ENCODE measurements around the gene PLAAT1. TPM values are rescaled to one million over a fixed set of nuclear protein-coding genes. Genes with fewer than 3 reads are reported as not detected.

Gene PLAAT1
- total RNA-seq, 1 experiment from 2014 or later = 3.9 TPM

DNA sequence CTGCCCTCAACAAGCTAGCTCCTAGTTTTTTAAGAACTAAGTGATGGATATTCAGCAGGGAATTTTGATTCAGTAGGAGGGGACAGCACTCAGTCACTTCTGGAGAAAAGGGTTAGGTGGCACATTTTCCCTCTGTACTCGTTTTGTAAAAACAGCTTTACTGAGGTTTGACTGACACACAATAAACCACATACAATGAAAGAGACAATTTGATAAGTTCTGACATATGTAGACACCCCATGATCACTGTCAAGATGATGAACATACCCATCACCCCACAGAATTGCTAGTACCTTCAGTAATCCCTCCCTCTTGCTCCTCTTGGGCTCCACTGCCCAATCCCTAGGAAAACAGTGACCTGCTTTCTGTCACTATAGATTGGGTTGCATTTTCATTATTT is 29.0 kb upstream of the PLAAT1 start:
- Mint-ChIP-seq H3K27me3 (ENCODE audit: low read depth) (no peaks in the 10 kb centered on the region), H3K4me1 (peaks cover 12% of the 10 kb centered on the region), H3K27ac (no peak overlapping the region), H3K9me3 (peaks cover 5% of the 10 kb centered on the region), H3K4me3 (no peak overlapping the region), H3K36me3 (no peaks in the 10 kb centered on the region)
- POLR2A ChIA-PET = no interaction called here
- TF ChIP-seq JAZF1 (CRISPR knock-in tag; IDR thresholded peaks at IDR 0.05) = no peak
- TF ChIP-seq GABPB1 (CRISPR knock-in tag; IDR thresholded peaks at IDR 0.05) = no peak
- no peak for TF ChIP-seq PRRX2 (CRISPR knock-in tag; IDR thresholded peaks at IDR 0.05)
- no peak for TF ChIP-seq ZBTB21 (CRISPR knock-in tag; IDR thresholded peaks at IDR 0.05; ENCODE audit: borderline replicate concordance)
- DNase-seq (ENCODE audit: low spot score) = no peak
- CTCF ChIA-PET = no interaction called here
- ATAC-seq = no peak

DNA sequence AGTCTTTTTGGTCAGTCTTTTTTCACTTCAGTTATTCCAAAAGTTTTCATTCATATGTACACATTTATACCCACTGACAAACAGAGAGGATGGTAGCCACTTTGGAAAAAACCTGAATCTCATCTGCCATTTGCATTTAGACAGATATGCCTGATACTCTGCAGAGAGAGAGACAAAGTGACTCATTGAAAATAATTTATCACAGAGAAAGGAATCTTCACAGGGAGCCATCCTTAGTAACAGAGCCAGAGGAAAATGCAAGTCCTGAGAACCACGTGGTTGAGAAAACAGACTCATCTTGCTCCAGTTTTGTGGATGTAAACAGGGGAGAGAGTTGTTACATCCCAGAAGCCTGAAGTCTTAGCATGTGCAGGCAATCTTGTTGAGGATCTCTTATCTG is 28.2 kb upstream of the PLAAT1 start:
- H3K4me3 Mint-ChIP-seq = no peak overlapping the region
- CTCF ChIA-PET = no interaction called here
- H3K4me1 Mint-ChIP-seq = peaks cover 7% of the 10 kb centered on the region
- TF ChIP-seq ZNF263 (CRISPR knock-in tag; IDR thresholded peaks at IDR 0.05; ENCODE audit: low read depth) = no peak
- no peak for TF ChIP-seq FOXK1 (CRISPR knock-in tag; IDR thresholded peaks at IDR 0.05)
- H3K27ac Mint-ChIP-seq = no peak overlapping the region
- no peaks in the 10 kb centered on the region for H3K36me3 Mint-ChIP-seq
- POLR2A ChIA-PET = no interaction called here
- peaks cover 12% of the 10 kb centered on the region for H3K9me3 Mint-ChIP-seq
- no peak for ATAC-seq
- H3K27me3 Mint-ChIP-seq (ENCODE audit: low read depth) = no peaks in the 10 kb centered on the region
- DNase-seq (ENCODE audit: low spot score) = no peak

DNA sequence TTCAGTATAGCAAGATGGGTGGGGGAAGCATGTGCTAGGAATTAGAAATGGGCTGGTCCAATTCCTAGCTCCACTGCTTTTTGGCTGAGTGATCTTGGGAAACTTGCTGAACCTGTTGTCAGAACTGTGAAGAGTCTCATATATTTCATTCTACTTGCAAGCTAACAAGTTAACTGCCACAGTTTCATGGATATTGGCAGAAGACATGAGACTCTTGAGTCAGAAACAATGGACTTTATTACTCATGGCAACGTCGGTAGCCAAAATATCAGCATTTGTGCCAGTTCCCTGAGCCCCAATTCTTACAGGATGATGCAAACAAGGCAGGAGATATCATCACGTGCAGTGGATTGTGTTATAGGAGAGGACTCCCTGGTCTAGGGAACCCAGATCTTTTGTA is 26.6 kb upstream of the PLAAT1 start:
- Mint-ChIP-seq H3K27me3 (ENCODE audit: low read depth) (no peaks in the 10 kb centered on the region), H3K4me1 (peaks cover 3% of the 10 kb centered on the region; the same call in 1 of the 2 replicates), H3K36me3 (no peaks in the 10 kb centered on the region), H3K4me3 (no peak overlapping the region), H3K9me3 (peaks cover 14% of the 10 kb centered on the region), H3K27ac (no peak overlapping the region)
- ChIA-PET POLR2A (no interaction called here), CTCF (no interaction called here)
- TF ChIP-seq CBFB (CRISPR knock-in tag; IDR thresholded peaks at IDR 0.05; ENCODE audit: low read depth) (no peak), SMAD3 (CRISPR knock-in tag; IDR thresholded peaks at IDR 0.05; ENCODE audit: borderline replicate concordance) (no peak), MYBL2 (CRISPR knock-in tag; IDR thresholded peaks at IDR 0.05) (no peak), NFATC4 (CRISPR knock-in tag; IDR thresholded peaks at IDR 0.05) (no peak), NR2C2 (CRISPR knock-in tag; IDR thresholded peaks at IDR 0.05) (no peak), ZNF396 (CRISPR knock-in tag; IDR thresholded peaks at IDR 0.05; ENCODE audit: borderline replicate concordance) (no peak), CREM (CRISPR knock-in tag; IDR thresholded peaks at IDR 0.05) (no peak)
- TF ChIP-seq, protein P1, sequence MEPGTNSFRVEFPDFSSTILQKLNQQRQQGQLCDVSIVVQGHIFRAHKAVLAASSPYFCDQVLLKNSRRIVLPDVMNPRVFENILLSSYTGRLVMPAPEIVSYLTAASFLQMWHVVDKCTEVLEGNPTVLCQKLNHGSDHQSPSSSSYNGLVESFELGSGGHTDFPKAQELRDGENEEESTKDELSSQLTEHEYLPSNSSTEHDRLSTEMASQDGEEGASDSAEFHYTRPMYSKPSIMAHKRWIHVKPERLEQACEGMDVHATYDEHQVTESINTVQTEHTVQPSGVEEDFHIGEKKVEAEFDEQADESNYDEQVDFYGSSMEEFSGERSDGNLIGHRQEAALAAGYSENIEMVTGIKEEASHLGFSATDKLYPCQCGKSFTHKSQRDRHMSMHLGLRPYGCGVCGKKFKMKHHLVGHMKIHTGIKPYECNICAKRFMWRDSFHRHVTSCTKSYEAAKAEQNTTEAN (CRISPR knock-in tag; IDR thresholded peaks at IDR 0.05) = no peak
- TF ChIP-seq, protein P2, sequence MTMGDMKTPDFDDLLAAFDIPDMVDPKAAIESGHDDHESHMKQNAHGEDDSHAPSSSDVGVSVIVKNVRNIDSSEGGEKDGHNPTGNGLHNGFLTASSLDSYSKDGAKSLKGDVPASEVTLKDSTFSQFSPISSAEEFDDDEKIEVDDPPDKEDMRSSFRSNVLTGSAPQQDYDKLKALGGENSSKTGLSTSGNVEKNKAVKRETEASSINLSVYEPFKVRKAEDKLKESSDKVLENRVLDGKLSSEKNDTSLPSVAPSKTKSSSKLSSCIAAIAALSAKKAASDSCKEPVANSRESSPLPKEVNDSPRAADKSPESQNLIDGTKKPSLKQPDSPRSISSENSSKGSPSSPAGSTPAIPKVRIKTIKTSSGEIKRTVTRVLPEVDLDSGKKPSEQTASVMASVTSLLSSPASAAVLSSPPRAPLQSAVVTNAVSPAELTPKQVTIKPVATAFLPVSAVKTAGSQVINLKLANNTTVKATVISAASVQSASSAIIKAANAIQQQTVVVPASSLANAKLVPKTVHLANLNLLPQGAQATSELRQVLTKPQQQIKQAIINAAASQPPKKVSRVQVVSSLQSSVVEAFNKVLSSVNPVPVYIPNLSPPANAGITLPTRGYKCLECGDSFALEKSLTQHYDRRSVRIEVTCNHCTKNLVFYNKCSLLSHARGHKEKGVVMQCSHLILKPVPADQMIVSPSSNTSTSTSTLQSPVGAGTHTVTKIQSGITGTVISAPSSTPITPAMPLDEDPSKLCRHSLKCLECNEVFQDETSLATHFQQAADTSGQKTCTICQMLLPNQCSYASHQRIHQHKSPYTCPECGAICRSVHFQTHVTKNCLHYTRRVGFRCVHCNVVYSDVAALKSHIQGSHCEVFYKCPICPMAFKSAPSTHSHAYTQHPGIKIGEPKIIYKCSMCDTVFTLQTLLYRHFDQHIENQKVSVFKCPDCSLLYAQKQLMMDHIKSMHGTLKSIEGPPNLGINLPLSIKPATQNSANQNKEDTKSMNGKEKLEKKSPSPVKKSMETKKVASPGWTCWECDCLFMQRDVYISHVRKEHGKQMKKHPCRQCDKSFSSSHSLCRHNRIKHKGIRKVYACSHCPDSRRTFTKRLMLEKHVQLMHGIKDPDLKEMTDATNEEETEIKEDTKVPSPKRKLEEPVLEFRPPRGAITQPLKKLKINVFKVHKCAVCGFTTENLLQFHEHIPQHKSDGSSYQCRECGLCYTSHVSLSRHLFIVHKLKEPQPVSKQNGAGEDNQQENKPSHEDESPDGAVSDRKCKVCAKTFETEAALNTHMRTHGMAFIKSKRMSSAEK (CRISPR knock-in tag; IDR thresholded peaks at IDR 0.05; ENCODE audit: borderline replicate concordance) = no peak
- DNase-seq (ENCODE audit: low spot score) (no peak), ATAC-seq (no peak)

All from WTC11 (cell line).